HL-60 (cell line): ENCODE results near the gene MSLN.

Experiments
- CTCF ChIP-seq: IDR thresholded peaks from one replicate; pipeline ENCODE4 v1.5.1; 2011; ENCODE audit warnings: low read length, control low read depth, inconsistent platforms; ENCODE audit not compliant: insufficient read depth
- POLR2AphosphoS5 ChIP-seq: IDR thresholded peaks from 2 replicates; pipeline ENCODE4 v1.6.1; 2012; ENCODE audit warnings: low read depth

- TF ChIP-seq CTCF (no peak), POLR2AphosphoS5 (no peak)
These were observed 20.1 kb upstream of the MSLN start for GRCh38 chr16:740459-740763.
